Naive B cell (primary cell): ENCODE results near the gene ZNF385B. TPM values are rescaled to one million over a fixed set of nuclear protein-coding genes. Genes with fewer than 3 reads are reported as not detected.

ENCODE experiments used
- ATAC-seq, 2 donors: fragments of 150-1000 bp; cut with Tn5 transposase; 2 replicates each; pipeline ENCODE4 v1.10.0; 2021; ENCODE audit warnings: low read depth in 2 of 2, mild to moderate bottlenecking in 2 of 2, moderate library complexity in 2 of 2
- DNase-seq: peaks from one replicate; pipeline ENCODE4 v3.0.0; 2022
- H3K27ac Mint-ChIP-seq, 6 donors: one replicate each; pipeline ENCODE4 v1.8.0; 2020 to 2022; ENCODE audit warnings: mild to moderate bottlenecking in 6 of 6, mixed read lengths in 6 of 6, moderate library complexity in 5 of 6, inconsistent platforms in 2 of 6
- H3K27me3 Mint-ChIP-seq, 3 donors: one replicate each; pipeline ENCODE4 v1.8.0; 2021 to 2022; ENCODE audit warnings: mixed read lengths in 3 of 3, mild to moderate bottlenecking in 1 of 3
- H3K36me3 Mint-ChIP-seq, 2 donors: one replicate each; pipeline ENCODE4 v1.8.0; 2020 to 2022; ENCODE audit warnings: mixed read lengths in 2 of 2, inconsistent platforms in 1 of 2, mild to moderate bottlenecking in 1 of 2
- H3K4me1 Mint-ChIP-seq, 3 donors: one replicate each; pipeline ENCODE4 v1.8.0; 2020 to 2022; ENCODE audit warnings: mixed read lengths in 3 of 3, inconsistent platforms in 1 of 3, mild to moderate bottlenecking in 1 of 3, moderate library complexity in 1 of 3
- H3K4me3 Mint-ChIP-seq, 8 donors: one replicate each; pipeline ENCODE4 v1.8.0; 2020 to 2022; ENCODE audit warnings: mild to moderate bottlenecking in 8 of 8, mixed read lengths in 8 of 8, moderate library complexity in 8 of 8, inconsistent platforms in 2 of 8
- H3K9me3 Mint-ChIP-seq, 7 donors: one replicate each; pipeline ENCODE4 v1.8.0; 2020 to 2022; ENCODE audit warnings: mixed read lengths in 7 of 7, mild to moderate bottlenecking in 5 of 7, inconsistent platforms in 2 of 7, moderate library complexity in 1 of 7
- polyA plus RNA-seq, 6 donors: library from polyadenylated mRNA; unstranded; fragments of 300-500 nt; fragmentation: Illumina TruSeq; gene quantifications; one replicate each; pipeline ENCODE4 v1.2.3, GENCODE V29; 2021; ENCODE audit warnings: low read depth in 6 of 6

The ZNF385B gene
- polyA plus RNA-seq, 6 donors from 2014 or later: not detected

DNA sequence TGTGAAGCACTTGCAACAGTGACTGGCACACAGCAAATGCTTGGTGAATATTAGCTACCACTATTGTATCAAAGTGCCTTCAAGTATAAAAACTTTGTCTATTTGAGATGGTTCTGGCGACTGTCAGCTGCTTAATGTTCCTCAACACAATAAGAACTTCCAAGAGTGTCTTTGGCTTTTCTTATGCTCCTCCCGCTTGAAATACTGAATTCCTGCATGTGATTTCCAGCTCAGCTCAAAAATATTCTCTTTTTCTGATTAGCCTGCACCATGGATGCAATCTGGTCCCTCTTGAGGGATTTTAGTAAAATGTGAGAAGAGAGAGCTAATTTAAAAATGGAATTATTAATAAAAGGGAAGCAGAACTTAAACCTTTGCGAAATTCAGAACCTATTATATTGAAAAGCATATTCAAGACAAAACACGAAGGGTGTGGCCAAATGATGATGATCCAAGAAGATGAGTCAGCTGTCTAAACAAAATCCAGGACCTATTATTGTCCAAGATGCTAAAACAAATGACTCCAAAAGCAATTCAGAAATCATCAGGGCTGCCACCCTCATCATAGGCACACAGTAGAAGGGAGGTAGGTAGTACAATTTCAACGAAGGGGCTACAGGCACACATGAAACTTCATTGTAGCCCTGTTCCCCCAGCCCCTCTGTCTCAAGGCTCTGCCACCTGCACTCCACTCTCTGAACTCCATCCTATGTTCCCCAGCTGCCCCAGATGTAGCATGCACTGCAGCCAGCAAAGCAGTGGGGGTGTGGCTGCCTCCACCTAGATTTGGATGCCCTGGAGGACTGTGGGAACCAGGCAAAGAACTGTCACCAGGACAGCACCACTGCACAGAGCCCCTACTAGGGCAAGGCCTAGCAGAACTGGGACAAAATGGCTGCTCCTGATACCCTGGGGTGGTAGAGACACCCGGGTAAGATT lies 190.1 kb downstream of the ZNF385B start:
- Mint-ChIP-seq H3K27ac (no peak overlapping the region), H3K27me3 (peaks cover 0 to 5% (median 4%) of the 10 kb centered on the region in 3 donors), H3K4me3 (no peak overlapping the region), H3K4me1 (no peaks in the 10 kb centered on the region), H3K9me3 (peaks cover 0 to 2% (median 0%) of the 10 kb centered on the region in 7 donors), H3K36me3 (no peaks in the 10 kb centered on the region)
- no peak for ATAC-seq
- DNase-seq: no peak

DNA sequence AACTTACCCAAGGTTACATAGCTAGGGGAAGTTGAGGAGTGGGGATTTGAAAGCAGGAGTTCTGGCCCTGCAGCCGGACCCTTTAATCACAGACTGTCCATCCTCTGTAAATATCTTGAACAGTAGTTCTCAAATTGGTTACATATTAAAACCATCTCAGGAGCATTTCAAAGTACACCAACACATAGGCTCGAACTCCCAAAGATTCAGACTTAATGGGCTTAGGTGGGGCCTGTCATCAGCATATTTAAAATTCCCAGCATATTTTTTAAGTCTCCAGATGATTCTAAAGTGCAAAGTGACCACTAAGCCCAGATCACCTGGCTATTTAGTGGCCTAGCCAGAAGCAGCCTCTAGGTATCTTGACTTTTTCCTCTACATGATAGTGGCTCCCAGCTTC lies 192.2 kb downstream of the ZNF385B start:
- H3K27ac Mint-ChIP-seq: no peak overlapping the region
- peaks cover 0 to 11% (median 0%) of the 10 kb centered on the region in 3 donors for H3K27me3 Mint-ChIP-seq
- DNase-seq (no peak), ATAC-seq (no peak)
- no peaks in the 10 kb centered on the region for H3K4me1 Mint-ChIP-seq
- peaks cover 0 to 2% (median 0%) of the 10 kb centered on the region in 7 donors for H3K9me3 Mint-ChIP-seq
- no peaks in the 10 kb centered on the region for H3K36me3 Mint-ChIP-seq
- H3K4me3 Mint-ChIP-seq: no peak overlapping the region

DNA sequence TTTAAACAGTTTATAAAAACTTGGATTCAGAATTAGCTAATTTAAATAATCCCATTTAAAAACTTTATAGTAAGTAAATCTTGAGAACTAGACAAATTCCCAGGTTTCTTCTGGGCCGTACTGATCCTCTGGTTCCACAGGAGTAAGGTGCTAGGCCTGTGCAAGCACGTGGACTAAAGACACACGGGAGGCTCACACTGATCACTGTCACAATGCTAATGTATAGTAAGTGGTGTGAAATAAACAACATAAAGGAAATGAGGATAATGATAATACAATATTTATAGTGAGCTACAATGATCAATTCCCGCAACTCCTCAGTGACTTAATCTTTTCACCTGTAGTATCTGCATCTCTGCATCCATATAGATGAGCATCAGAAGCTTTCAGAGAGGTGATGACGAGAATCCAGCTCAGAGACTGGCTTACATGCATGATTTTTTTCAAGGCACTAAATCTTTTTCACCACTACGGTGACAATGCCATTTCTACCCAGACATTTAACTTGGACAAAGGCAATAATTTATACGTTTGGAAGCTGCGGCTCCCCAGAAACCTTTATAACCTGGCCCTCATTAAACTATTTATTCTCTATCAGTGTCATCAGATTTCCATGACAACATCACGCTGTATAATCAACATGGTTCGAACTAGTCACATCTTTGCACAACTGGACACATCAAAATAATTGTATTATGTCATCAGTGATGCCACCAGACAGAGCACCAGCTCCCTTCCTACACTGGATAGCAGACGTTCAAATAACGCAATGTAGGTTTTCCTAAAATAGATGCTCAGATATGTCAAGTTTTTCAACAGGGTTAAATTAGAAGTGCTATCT lies 196.2 kb downstream of the ZNF385B start:
- H3K27me3 Mint-ChIP-seq: peaks cover 0 to 11% (median 0%) of the 10 kb centered on the region in 3 donors
- H3K9me3 Mint-ChIP-seq: peaks cover 0 to 2% (median 0%) of the 10 kb centered on the region in 7 donors
- no peaks in the 10 kb centered on the region for H3K36me3 Mint-ChIP-seq
- ATAC-seq (no peak), DNase-seq (no peak)
- H3K4me3 Mint-ChIP-seq: no peak overlapping the region
- H3K27ac Mint-ChIP-seq: no peak overlapping the region
- H3K4me1 Mint-ChIP-seq: no peaks in the 10 kb centered on the region

DNA sequence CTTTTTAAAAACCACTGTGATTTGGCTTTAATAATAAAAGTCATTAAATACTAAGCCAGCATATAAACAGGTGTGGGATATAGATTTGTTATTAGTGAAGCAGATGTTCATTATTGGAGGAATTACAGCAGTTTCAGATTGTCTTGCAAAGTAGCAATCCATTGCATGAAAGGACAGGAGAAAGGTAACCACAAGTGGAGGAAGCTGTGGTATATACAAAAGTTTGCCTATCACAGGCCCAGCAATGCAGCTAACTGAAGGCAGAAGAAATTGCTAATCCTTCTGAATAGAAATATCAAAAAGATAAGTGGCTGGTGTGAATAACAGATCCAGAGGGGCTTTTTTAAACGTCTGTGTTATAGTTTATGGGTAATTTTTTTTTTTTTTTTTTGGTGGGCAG lies 199.4 kb downstream of the ZNF385B start:
- no peak for ATAC-seq
- H3K36me3 Mint-ChIP-seq: no peaks in the 10 kb centered on the region
- no peaks in the 10 kb centered on the region for H3K4me1 Mint-ChIP-seq
- H3K27me3 Mint-ChIP-seq: peaks cover 0 to 7% (median 2%) of the 10 kb centered on the region in 3 donors
- H3K9me3 Mint-ChIP-seq: no peaks in the 10 kb centered on the region
- no peak for DNase-seq
- H3K27ac Mint-ChIP-seq: no peak overlapping the region
- no peak overlapping the region for H3K4me3 Mint-ChIP-seq

DNA sequence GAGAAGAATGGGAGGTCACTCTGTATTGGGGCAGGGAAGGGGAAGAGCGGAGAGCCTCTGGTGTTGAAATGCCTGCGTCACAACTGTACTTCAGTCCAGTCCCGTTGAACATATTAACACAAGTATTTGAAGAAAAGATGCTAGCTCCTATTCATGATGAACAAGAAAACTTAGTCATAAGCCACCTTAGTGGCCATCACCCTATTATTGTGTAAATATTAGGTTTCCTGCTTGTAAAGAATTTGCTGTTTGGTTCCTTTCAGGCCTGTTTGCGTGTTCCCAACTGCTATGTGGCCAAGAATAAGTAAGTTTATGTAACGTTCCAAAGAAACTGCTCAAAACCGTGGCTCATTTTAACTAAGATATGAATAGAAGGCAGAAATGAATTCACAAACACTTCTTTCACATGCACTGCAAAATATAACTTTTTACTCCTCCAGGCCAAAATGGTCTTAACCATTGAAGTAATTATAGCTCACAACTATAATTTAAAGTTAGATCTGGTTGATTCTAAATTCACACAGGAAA lies 204.3 kb downstream of the ZNF385B start:
- no peaks in the 10 kb centered on the region for H3K36me3 Mint-ChIP-seq
- H3K4me3 Mint-ChIP-seq: no peak overlapping the region
- peaks cover 0 to 8% (median 7%) of the 10 kb centered on the region in 3 donors for H3K27me3 Mint-ChIP-seq
- no peak for ATAC-seq
- DNase-seq: no peak
- H3K4me1 Mint-ChIP-seq: no peaks in the 10 kb centered on the region
- H3K9me3 Mint-ChIP-seq: no peaks in the 10 kb centered on the region
- no peak overlapping the region for H3K27ac Mint-ChIP-seq

DNA sequence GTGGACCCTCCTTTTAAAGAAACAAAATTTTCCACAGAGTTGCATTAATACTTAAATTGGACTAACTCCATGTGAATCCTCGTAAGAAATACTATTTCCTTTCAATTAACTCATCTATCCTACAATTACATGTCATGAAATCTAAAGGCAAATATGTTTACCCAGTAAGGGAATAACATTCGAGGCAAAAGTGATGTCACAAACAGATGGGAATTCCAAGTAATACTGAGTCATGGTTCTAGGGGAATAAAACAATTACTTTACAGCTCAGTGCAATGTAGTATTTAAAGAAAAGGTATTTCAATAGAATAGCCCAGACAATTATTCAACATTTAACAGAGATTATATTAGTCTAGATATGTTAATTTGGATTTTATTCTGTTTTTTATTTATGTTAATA lies 205.8 kb downstream of the ZNF385B start:
- H3K27me3 Mint-ChIP-seq: peaks cover 0 to 8% (median 7%) of the 10 kb centered on the region in 3 donors
- H3K36me3 Mint-ChIP-seq: no peaks in the 10 kb centered on the region
- H3K27ac Mint-ChIP-seq: no peak overlapping the region
- no peaks in the 10 kb centered on the region for H3K9me3 Mint-ChIP-seq
- DNase-seq (no peak), ATAC-seq (no peak)
- no peaks in the 10 kb centered on the region for H3K4me1 Mint-ChIP-seq
- no peak overlapping the region for H3K4me3 Mint-ChIP-seq

DNA sequence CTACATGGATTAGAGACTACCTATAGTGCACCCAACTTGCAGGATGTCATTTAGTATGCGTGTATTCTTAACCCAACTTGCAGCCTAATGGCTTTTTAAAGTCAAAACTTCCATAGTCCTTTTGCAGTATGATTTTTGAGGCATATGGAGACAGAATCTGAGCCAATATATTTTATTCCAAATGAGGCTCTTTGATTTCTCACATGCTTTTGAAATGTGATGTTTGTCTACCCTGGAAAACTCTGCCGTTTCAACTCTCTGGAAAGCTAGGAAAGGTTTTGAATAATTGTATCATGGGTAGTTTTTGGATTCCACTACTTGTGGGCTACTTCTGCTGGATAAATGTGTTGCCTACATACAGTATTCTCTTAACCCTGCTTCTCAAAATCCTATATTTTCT lies 206.6 kb downstream of the ZNF385B start:
- Mint-ChIP-seq H3K4me1 (no peaks in the 10 kb centered on the region), H3K4me3 (no peak overlapping the region), H3K9me3 (no peaks in the 10 kb centered on the region), H3K36me3 (no peaks in the 10 kb centered on the region), H3K27me3 (peaks cover 0 to 8% (median 7%) of the 10 kb centered on the region in 3 donors), H3K27ac (no peak overlapping the region)
- DNase-seq: no peak
- no peak for ATAC-seq

DNA sequence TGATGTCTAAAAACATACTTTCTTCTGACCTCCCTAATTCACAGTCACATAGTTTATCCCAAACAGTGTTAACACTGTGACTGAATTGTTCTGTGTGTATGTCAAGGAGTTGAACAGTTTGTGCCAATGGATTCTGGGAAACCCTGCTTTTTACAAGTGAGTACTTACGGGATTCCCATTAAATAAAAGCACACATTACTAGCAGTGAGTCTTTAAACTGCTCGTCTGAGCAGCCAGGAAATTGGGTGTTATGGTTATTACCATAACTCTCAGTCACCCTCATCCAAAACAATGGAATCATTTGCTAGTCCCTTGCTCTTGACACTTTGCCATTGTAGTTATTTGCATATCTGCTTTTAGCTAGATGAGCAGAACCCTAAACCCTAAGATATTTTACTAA lies 209.1 kb downstream of the ZNF385B start:
- Mint-ChIP-seq H3K9me3 (no peaks in the 10 kb centered on the region), H3K27ac (no peak overlapping the region), H3K36me3 (no peaks in the 10 kb centered on the region), H3K4me3 (no peak overlapping the region), H3K27me3 (peaks cover 12 to 25% (median 17%) of the 10 kb centered on the region in 3 donors), H3K4me1 (no peaks in the 10 kb centered on the region)
- DNase-seq (no peak), ATAC-seq (no peak)

DNA sequence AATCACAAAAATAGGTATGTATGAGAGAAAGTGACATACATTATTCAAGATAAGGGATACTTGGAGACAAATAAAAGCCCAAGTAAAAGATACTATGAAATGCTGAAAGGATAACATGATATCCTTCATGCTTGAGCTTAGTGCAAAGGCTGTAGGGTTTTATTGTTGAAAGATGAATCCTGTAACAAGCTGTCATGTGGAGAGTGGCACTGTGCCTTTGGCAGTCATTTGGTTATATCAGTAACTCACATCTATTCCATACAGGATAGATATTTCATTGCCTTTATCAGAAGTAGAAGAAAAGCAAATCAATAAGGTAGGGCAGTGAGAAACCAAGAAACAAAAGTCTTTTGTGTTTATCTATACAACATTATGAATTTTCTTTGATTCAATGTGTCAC lies 211.0 kb downstream of the ZNF385B start:
- no peaks in the 10 kb centered on the region for H3K4me1 Mint-ChIP-seq
- no peak for ATAC-seq
- no peak overlapping the region for H3K27ac Mint-ChIP-seq
- DNase-seq: no peak
- no peaks in the 10 kb centered on the region for H3K36me3 Mint-ChIP-seq
- H3K4me3 Mint-ChIP-seq: no peak overlapping the region
- H3K9me3 Mint-ChIP-seq: peaks cover 0 to 2% (median 0%) of the 10 kb centered on the region in 7 donors
- H3K27me3 Mint-ChIP-seq: peaks cover 12 to 24% (median 22%) of the 10 kb centered on the region in 3 donors

DNA sequence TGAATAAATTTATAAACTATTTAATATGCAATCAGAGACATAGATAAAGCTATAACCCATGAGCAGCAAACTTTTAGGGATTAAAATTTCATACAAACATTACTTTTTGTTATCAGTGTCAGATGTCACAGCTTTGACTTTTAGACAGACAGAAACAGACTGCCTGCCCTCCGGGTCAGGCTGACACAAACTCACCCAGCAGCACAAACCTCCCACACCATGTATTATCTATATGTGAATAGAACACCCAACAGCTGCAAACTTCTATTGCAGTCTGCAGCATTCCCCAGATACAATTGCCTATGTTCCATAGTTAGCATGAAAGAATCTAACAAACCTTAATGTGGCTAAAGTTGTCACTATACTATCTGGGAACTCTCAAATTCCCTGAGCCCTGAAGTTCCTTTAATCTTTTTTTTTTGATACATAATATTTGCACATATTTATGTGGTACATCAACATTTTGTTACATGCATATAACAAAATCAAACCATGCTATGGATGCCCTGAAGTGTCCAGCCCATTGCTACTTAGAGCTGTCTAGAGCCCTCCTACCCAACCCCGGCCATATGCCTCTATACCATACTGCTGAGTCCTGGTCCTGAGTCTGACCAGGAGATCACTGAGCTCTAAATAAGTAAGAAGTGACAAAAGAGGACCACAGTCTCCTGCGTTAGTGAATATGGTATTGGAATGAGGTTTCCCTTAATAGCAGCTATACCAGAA lies 214.4 kb downstream of the ZNF385B start:
- no peak overlapping the region for H3K27ac Mint-ChIP-seq
- peaks cover 0 to 2% (median 0%) of the 10 kb centered on the region in 7 donors for H3K9me3 Mint-ChIP-seq
- no peak for ATAC-seq
- H3K36me3 Mint-ChIP-seq: no peaks in the 10 kb centered on the region
- peak overlapping the region in 1 of 8 donors; percentile 4 for H3K4me3 Mint-ChIP-seq
- H3K4me1 Mint-ChIP-seq: no peaks in the 10 kb centered on the region
- peaks cover 17 to 22% (median 19%) of the 10 kb centered on the region in 3 donors for H3K27me3 Mint-ChIP-seq
- DNase-seq: no peak

DNA sequence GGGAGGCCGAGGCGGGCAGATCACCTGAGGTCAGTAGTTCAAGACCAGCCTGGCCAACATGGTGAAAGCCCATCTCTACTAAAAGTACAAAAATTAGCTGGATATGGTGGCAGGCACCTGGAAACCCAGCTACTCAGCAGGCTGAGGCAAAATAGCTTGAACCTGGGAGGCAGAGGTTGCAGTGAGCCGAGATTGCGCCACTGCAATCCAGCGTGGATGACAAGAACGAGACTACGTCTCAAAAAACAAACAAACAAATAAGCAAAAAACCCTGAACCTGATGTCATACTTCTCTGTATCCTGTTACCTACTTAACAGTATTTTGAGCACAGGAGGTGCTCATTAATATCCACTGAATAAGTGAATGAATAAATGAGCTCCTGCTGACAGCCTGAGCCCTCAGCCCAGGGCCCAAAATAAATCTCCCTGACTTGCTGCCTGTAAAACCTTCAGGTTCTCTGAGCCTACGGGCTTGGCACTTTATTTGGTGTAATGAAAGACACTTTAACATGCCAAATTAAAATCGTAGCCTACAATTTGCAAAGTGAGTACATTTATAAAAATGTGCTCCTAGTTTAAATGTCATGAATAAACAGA lies 215.1 kb downstream of the ZNF385B start:
- DNase-seq (no peak), ATAC-seq (no peak)
- Mint-ChIP-seq H3K36me3 (no peaks in the 10 kb centered on the region), H3K4me3 (no peak overlapping the region), H3K9me3 (peaks cover 0 to 2% (median 0%) of the 10 kb centered on the region in 7 donors), H3K4me1 (no peaks in the 10 kb centered on the region), H3K27ac (no peak overlapping the region), H3K27me3 (peaks cover 17 to 22% (median 19%) of the 10 kb centered on the region in 3 donors)

DNA sequence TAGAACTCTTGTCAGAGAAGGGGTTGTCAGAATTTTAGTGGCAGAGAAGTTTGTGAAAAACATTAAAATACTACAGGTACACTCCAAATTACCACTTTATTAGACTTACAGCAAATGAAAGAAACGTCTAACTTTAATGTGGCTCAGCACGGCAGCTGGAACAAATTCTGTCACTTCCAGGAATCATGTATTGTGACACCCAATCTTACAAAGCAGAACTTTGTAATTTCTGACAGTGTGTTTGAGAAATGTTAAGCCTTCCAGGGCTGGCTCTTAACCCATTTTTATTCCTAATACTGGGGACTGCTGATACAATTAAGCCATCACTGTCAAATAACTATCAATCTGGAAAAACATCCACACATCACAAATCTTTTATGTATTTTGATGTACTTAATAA lies 216.4 kb downstream of the ZNF385B start:
- Mint-ChIP-seq H3K4me3 (no peak overlapping the region), H3K4me1 (no peaks in the 10 kb centered on the region), H3K27ac (no peak overlapping the region), H3K36me3 (no peaks in the 10 kb centered on the region), H3K27me3 (peaks cover 17 to 22% (median 19%) of the 10 kb centered on the region in 3 donors), H3K9me3 (peaks cover 0 to 2% (median 0%) of the 10 kb centered on the region in 7 donors)
- no peak for ATAC-seq
- DNase-seq: no peak
